ENCODE measurements around the gene CCDC192. TPM values are rescaled to one million over a fixed set of nuclear protein-coding genes. Genes with fewer than 3 reads are reported as not detected.
"Not testable (repeated sequence)": the region's sequence is repeated elsewhere in the genome, so short reads cannot be mapped to it uniquely, and the experiment has no call there.

Gene CCDC192
- total RNA-seq, 2 donors from 2014 or later = not detected

DNA sequence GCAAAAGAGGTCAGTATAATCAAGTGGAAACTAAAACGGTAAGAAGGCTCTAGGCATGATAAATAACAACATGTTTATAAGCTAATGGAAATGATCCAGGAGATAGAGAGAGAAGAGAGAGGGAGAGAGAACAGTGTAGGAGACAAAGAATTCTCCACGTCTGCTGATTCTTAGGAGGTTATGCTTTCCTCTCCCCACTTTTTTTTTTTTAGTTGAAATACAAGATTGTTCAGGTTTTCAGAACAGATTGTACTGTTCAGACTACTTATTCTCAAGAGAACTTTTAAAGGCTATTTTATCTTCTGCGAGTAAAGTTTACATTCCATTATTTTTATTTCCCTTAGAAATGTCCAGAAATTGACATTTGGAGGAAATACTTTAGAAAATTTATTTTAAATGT is 4.0 kb downstream of the CCDC192 start:
- ATAC-seq = no peak
- TF ChIP-seq POLR2A (IDR thresholded peaks at IDR 0.05) = no peak
- intact Hi-C loops (cut with DNase I) = no loop called here

DNA sequence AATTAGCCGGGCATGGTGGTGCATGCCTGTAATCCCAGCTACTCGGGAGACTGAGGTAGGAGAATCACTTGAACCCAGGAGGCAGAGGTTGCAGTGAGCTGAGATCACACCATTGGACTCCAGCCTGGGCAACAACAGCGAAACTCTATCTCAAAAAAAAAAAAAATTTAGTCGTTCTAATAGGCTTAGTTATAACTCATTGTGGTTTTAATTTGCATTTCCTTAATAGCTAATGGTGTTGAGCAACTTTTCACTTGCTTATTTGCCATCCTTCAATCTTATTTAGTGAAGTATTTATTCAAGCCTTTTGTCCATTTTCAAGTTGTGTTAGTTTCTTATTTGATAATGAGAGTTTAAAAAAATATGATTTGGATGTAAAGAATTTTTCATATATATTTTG is 9.9 kb downstream of the CCDC192 start:
- DNase-seq; H3K4me3 ChIP-seq; H3K9me3 ChIP-seq; H3K4me1 ChIP-seq; ATAC-seq; H3K27me3 ChIP-seq; H3K27ac ChIP-seq; intact Hi-C loops (cut with DNase I); H3K36me3 ChIP-seq (replicated peaks in 1 of 2; ENCODE audit: insufficient read depth in 1 of 2, low read depth in 2 of 2): not testable (repeated sequence)
- 56 to 59% methylated on average over 4 of the region's 4 CpGs for WGBS, 2 donors

More for the DNA sequence above, 4.0 kb downstream of the CCDC192 start:
- H3K4me3 ChIP-seq = no peak overlapping the region
- WGBS, 2 donors = 48 to 53% methylated on average over 3 of the region's 3 CpGs
- no peaks in the 10 kb centered on the region for H3K36me3 ChIP-seq (replicated peaks in 1 of 2; ENCODE audit: insufficient read depth in 1 of 2, low read depth in 2 of 2)
- no peaks in the 10 kb centered on the region for H3K27me3 ChIP-seq
- H3K27ac ChIP-seq = no peak overlapping the region
- H3K4me1 ChIP-seq = no peaks in the 10 kb centered on the region
- DNase-seq = no peak
- no peaks in the 10 kb centered on the region for H3K9me3 ChIP-seq

DNA sequence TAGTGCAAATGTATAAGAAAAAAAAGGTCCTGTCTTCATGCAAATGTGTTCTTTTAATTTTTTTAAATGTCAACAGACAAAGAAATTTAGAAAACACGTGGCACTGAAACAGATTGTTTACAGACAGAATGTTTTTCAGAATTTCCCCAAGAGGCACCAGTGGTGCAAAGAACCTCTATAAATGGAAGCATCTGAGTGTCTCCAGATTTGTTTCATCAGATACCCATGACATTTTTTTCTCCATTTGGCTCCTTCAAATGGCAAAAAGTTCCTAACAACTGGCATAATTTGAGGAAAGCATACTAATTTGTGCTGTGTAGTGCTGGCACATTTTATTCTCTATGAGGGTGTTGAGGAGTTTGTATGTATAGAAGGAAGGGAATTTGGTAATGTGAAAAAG is 15.0 kb downstream of the CCDC192 start:
- H3K36me3 ChIP-seq (replicated peaks in 1 of 2; ENCODE audit: insufficient read depth in 1 of 2, low read depth in 2 of 2) = no peaks in the 10 kb centered on the region
- ATAC-seq (no peak), DNase-seq (no peak)
- no peak overlapping the region for H3K27ac ChIP-seq
- TF ChIP-seq, protein P1, sequence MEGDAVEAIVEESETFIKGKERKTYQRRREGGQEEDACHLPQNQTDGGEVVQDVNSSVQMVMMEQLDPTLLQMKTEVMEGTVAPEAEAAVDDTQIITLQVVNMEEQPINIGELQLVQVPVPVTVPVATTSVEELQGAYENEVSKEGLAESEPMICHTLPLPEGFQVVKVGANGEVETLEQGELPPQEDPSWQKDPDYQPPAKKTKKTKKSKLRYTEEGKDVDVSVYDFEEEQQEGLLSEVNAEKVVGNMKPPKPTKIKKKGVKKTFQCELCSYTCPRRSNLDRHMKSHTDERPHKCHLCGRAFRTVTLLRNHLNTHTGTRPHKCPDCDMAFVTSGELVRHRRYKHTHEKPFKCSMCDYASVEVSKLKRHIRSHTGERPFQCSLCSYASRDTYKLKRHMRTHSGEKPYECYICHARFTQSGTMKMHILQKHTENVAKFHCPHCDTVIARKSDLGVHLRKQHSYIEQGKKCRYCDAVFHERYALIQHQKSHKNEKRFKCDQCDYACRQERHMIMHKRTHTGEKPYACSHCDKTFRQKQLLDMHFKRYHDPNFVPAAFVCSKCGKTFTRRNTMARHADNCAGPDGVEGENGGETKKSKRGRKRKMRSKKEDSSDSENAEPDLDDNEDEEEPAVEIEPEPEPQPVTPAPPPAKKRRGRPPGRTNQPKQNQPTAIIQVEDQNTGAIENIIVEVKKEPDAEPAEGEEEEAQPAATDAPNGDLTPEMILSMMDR (IDR thresholded peaks at IDR 0.05) = no peak
- no peak for TF ChIP-seq POLR2A (IDR thresholded peaks at IDR 0.05)
- H3K9me3 ChIP-seq = no peaks in the 10 kb centered on the region
- H3K4me1 ChIP-seq = no peaks in the 10 kb centered on the region
- H3K27me3 ChIP-seq = no peaks in the 10 kb centered on the region
- H3K4me3 ChIP-seq = no peak overlapping the region
- 42 to 46% methylated on average over 1 of the region's 1 CpG for whole genome bisulfite sequencing, 2 donors
- intact Hi-C loops (cut with DNase I) = no loop called here

DNA sequence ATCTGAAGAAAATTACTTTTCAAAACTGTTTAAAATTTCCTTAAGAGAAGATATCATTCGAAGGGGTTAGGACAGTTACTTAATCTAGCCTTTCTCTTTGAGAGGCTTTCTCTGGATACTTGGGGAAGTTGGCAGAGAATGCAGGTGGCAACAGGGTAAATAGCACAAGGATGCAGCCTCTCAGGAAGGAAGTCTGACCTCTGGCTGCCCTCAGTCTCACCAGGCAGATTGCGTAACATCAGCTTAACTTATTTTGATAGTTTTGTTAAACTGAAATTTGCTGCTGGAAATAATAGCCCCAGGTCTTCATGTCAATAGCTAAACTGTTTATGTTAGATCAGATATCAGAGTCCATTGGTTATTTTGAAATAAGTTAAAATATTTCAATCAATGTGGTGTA is 20.4 kb downstream of the CCDC192 start:
- intact Hi-C loops (cut with DNase I) = no loop called here
- Histone ChIP-seq H3K27ac (no peak overlapping the region), H3K9me3 (no peaks in the 10 kb centered on the region), H3K27me3 (no peaks in the 10 kb centered on the region), H3K36me3 (replicated peaks in 1 of 2; ENCODE audit: insufficient read depth in 1 of 2, low read depth in 2 of 2) (no peaks in the 10 kb centered on the region), H3K4me3 (no peak overlapping the region), H3K4me1 (peaks cover 5% of the 10 kb centered on the region)
- 23 to 45% methylated on average over 2 of the region's 2 CpGs for WGBS, 2 donors
- no peak for TF ChIP-seq POLR2A (IDR thresholded peaks at IDR 0.05)
- TF ChIP-seq, protein P1 (IDR thresholded peaks at IDR 0.05) = no peak
- ATAC-seq = peak; percentile 40
- DNase-seq = peak in 1 of 4 donors; percentile 26

DNA sequence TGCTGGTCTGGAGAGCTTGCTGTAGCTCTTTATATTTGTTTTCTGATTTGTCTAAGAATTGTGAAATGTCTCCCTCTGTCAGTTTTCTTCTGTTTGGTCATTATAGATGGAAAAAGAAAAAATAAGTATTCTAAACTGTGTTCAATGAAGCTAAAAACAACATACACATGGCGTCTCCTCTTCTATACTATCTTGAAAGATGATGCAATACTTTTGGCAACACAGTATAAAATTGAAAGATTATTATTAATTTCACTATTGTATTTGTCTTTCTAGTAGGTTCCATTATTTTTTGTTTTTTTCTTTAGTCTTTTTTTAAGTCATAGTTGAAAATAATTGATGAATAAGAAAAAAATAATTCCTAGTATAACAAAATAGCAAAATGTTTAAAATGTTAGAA is 22.5 kb downstream of the CCDC192 start:
- no peak overlapping the region for H3K4me3 ChIP-seq
- DNase-seq = no peak
- intact Hi-C loops (cut with DNase I) = no loop called here
- 60 to 63% methylated on average over 1 of the region's 1 CpG for WGBS, 2 donors
- H3K27me3 ChIP-seq = no peaks in the 10 kb centered on the region
- H3K4me1 ChIP-seq = peaks cover 5% of the 10 kb centered on the region
- no peaks in the 10 kb centered on the region for H3K36me3 ChIP-seq (replicated peaks in 1 of 2; ENCODE audit: insufficient read depth in 1 of 2, low read depth in 2 of 2)
- no peak overlapping the region for H3K27ac ChIP-seq
- no peak for ATAC-seq
- no peaks in the 10 kb centered on the region for H3K9me3 ChIP-seq
- no peak for TF ChIP-seq POLR2A (IDR thresholded peaks at IDR 0.05)
- TF ChIP-seq, protein P1 (IDR thresholded peaks at IDR 0.05) = no peak

DNA sequence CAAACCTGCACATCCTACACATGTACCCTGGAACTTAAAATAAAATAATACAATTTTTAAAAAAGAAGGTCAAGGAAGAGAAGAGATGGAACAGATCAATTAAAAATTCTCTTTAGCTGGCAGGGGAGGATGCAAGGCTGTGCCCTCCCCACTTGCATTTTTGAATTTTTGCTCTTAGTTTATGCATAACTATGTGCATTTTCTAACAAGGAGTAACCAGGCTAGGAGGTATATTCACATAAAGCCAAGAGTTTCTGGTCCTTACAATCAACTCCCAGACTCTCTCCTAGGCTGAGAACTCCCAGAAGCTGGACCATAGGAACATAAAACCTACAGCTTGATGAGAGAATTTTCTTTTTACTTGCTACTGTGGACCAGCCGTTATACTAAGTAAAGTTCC is 29.8 kb downstream of the CCDC192 start:
- ATAC-seq (no peak), DNase-seq (no peak)
- Histone ChIP-seq H3K9me3 (no peaks in the 10 kb centered on the region), H3K27ac (no peak overlapping the region), H3K36me3 (replicated peaks in 1 of 2; ENCODE audit: insufficient read depth in 1 of 2, low read depth in 2 of 2) (no peaks in the 10 kb centered on the region), H3K27me3 (no peaks in the 10 kb centered on the region), H3K4me3 (no peak overlapping the region), H3K4me1 (no peaks in the 10 kb centered on the region)
- 74 to 88% methylated on average over 1 of the region's 1 CpG for WGBS, 2 donors
- TF ChIP-seq POLR2A (IDR thresholded peaks at IDR 0.05) = no peak
- TF ChIP-seq, protein P1 (IDR thresholded peaks at IDR 0.05) = no peak
- intact Hi-C loops (cut with DNase I) = no loop called here

DNA sequence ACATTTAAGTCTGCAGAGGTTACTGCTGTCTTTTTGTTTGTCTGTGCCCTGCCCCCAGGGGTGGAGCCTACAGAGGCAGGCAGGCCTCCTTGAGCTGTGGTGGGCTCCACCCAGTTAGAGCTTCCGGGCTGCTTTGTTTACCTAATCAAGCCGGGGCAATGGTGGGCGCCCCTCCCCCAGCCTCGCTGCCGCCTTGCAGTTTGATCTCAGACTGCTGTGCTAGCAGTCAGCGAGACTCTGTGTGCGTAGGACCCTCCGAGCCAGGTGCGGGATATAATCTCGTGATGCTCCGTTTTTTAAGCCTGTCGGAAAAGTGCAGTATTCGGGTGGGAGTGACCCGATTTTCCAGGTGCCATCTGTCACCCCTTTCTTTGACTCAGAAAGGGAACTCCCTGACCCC is 36.2 kb downstream of the CCDC192 start:
- H3K9me3 ChIP-seq; intact Hi-C loops (cut with DNase I); ATAC-seq; H3K4me3 ChIP-seq; H3K36me3 ChIP-seq (replicated peaks in 1 of 2; ENCODE audit: insufficient read depth in 1 of 2, low read depth in 2 of 2); H3K4me1 ChIP-seq; H3K27me3 ChIP-seq; H3K27ac ChIP-seq: not testable (repeated sequence)
- peak in 1 of 4 donors; percentile 26 for DNase-seq
- WGBS, 2 donors = 43 to 68% methylated on average over 6 to 14 of the region's 14 CpGs
